Measurements from ENCODE around the gene GPR176.

GRCh38 chr15:39828374-39828931 lies 91.6 kb downstream of the GPR176 start:
- TF ChIP-seq, protein P1, sequence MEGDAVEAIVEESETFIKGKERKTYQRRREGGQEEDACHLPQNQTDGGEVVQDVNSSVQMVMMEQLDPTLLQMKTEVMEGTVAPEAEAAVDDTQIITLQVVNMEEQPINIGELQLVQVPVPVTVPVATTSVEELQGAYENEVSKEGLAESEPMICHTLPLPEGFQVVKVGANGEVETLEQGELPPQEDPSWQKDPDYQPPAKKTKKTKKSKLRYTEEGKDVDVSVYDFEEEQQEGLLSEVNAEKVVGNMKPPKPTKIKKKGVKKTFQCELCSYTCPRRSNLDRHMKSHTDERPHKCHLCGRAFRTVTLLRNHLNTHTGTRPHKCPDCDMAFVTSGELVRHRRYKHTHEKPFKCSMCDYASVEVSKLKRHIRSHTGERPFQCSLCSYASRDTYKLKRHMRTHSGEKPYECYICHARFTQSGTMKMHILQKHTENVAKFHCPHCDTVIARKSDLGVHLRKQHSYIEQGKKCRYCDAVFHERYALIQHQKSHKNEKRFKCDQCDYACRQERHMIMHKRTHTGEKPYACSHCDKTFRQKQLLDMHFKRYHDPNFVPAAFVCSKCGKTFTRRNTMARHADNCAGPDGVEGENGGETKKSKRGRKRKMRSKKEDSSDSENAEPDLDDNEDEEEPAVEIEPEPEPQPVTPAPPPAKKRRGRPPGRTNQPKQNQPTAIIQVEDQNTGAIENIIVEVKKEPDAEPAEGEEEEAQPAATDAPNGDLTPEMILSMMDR (IDR thresholded peaks at IDR 0.05; ENCODE audit: poor library complexity): no peak
- no peak for TF ChIP-seq EZH2 (IDR thresholded peaks at IDR 0.05; ENCODE audit: borderline replicate concordance)
